Islet of Langerhans (tissue), 1 donor: Measurements from ENCODE around the gene CDH13.

Experiments used
- FAIRE-seq: peaks from one replicate; lab custom pipeline; 2011; peaks lifted over from hg19 to GRCh38; lab: Jason Lieb, UNC

Gene CDH13

DNA sequence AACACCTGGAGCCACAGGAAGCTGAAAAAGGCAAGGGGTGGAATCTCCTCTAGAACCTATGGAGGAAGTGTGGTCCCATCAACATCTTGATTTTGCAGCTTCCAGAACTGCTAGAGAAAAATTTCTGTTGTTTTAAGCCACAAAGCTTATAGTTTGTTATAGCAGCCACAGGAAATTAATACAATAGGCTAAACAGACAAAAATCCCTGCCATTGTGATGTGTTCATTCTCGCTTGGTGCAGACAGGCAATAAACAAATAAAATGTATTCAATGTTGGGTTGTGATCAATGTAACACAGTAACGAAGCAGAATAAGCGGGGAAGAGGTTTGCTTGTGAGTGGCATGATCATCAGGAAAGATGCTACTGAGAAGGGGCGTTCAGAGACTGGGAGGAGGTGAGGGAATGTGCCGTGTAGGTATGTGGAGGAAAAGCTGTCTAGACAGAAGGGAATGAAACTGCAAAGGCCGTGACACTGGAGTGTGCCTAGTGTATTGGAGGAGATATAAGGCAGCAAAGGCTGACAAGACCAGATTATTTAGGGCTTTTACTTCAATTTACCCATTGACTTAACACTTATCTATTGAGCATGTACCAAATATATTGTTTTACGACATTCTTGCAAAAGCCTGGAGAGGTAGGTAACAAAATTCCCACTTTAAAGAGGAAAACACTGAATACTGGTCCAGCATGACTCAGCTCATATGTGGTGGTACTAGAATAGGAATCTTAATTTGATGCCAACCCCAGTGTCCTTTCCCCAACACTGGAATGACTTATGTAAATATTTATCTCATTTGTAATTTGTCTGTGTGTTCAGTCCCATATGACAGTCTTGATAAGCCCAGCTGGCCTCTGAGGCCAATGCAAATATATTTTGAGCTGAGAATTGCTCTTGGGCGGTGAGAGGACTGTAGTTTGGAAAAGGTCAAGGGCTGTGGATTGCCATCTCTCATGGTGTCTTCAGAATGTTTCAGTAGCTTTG, 375.9 kb downstream of the CDH13 start:
- FAIRE-seq = no peak

- FAIRE-seq = no peak
These were observed 378.3 kb downstream of the CDH13 start for GRCh38 chr16:83004868-83005652.

DNA sequence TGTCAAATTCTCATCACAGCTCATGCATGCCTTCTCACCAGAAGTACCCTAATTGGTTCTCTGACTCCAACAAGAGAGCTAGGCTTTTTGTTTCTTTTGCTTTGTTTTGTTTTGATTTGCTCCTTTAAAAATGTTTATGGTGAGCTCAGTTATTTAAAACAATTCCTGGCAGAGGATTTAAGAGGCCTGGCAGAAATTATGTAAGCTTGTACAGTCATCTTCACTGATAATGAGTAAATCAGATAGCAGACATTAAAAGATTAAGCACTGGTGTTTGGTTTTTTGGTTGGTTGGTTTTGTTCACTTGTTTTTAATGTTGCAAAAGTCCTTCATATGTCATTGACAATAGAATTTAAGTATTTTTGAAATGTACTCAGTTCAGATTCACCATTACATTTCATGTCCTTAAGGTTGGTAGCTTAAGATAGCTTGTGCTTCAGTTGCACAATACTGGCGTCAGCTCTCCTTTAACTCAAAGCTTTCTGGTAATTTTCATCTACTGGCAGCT, 378.9 kb downstream of the CDH13 start:
- FAIRE-seq = no peak

DNA sequence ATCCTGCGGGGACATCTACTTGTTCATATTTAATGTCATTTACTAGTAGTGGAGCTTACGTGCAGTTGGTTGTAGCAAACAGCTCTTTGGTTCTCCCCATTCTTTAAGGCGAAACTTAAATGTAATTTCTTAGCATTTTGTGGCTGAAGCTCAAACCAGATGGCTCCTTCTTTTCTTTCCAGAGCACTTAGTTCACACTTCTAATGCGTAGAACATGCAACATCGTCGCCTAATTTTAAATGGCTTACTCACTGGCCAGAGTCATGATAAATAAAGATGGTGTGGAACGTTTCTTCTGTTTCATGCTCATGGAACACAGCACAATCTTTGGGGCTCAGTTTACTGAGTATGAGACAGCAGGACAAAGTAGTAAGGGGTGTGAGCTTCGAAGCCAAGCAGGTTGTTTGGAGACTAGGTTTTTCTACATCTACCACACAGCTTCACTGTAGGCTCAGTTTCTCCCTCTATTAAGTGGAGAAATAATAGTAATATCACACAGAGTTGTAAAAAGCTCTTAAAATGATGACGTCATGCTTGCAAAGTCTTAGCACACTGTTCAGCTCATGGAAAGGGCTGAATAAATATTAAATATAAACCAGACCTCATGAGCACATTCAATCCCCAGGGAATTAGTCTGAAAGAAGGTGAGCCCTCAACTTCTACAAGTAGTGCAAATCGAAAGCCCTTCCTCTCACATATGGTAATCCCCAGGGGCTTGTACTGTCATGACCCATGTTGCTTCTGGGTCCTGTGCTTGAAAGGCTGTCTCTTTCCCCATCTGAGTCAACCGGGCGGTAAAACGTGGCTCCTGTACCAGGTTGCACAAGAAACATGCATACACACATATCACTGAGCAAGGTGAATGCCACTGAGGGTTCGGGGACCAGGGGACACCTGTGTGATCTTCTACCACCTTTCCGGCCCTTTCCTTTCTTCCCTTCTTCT, 384.3 kb downstream of the CDH13 start:
- no peak for FAIRE-seq

- FAIRE-seq = no peak
These were observed 385.2 kb downstream of the CDH13 start for GRCh38 chr16:83011939-83012338.

- no peak for FAIRE-seq
These were observed 386.3 kb downstream of the CDH13 start for GRCh38 chr16:83013071-83013470.

GRCh38 chr16:83019963-83020362, 393.2 kb downstream of the CDH13 start:
- FAIRE-seq = no peak

- FAIRE-seq = no peak
These were observed 394.3 kb downstream of the CDH13 start for GRCh38 chr16:83021045-83021444.

DNA sequence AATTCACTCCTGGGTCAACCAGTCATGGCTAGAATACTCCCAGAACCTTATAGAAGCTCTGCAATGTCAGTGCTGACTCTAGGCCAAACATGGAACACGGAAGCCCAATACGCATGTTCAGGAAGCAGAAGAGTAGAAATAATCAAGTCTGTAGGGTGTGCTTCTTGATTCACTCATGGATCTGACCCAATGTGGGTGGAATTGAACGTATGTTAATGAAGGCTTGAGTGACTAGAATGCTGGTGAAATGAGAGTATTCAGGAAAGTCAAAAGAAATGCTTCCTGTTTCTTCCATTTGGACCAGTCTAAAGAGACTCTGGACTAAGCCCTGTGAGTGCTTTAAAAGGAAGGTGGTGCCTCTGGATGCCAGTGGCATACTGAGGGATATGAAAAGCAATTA, 395.0 kb downstream of the CDH13 start:
- FAIRE-seq = no peak

GRCh38 chr16:83023011-83023410, 396.2 kb downstream of the CDH13 start:
- FAIRE-seq = no peak

DNA sequence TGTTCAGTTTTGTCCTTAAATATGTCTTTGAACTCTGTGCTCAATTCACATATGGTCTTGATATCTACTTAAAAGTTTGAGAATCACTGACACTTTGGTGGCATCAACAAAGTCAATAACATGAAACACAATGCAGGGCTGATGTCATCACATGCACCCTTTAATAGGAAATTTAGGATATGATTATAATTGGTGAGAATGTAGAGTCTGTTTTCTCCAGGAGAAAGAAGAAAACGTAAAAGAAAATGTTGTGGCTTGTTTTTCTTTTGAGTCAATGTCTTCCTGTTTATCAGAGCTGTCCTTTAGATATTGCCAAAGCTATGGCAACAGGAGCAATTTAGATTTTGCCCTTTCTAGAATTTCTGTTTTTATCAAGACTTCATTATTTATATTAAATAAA, 396.9 kb downstream of the CDH13 start:
- no peak for FAIRE-seq

DNA sequence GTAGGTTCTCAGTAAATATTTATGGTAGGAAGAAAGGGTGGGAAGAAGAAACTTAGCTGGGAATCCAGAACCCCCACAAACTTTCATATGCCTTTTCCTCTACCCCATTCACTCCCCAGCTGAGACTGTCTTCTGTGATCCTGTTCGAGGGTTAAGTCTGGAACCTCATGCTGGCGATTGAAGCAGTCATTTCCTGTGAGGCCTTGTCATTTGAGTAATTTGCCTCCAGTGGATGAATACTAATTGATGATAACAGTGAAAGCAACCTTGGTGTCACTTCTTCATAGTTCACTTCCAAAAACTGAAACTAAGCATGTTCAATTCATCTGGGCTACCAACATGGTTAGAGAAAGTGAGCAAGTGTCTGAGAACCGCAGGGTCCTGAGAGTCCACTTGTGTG, 401.2 kb downstream of the CDH13 start:
- FAIRE-seq = no peak

GRCh38 chr16:83029467-83029866, 402.7 kb downstream of the CDH13 start:
- FAIRE-seq = no peak

GRCh38 chr16:83031524-83031923, 404.8 kb downstream of the CDH13 start:
- no peak for FAIRE-seq

- no peak for FAIRE-seq
These were observed 410.3 kb downstream of the CDH13 start for GRCh38 chr16:83037102-83037501.

DNA sequence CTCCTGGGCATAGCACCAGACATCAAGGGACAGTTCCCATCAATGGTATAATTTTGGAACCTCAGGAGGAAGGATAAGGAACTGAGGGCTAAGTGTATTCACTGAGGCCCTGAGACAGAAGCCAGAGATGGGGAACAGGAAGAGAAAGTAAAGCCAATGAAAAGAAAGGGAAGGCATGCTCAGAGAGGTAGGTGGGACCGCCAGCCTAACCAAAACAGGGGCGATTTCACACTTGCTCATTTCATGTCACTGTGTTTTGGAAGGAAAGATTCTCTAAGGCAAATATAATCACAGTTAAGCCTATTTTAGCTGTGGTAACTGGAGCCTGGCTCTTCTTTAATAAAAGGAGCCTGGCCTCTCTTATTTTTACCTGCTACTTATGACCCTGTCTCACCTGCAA, 411.1 kb downstream of the CDH13 start:
- no peak for FAIRE-seq

GRCh38 chr16:83040174-83040573, 413.4 kb downstream of the CDH13 start:
- no peak for FAIRE-seq

DNA sequence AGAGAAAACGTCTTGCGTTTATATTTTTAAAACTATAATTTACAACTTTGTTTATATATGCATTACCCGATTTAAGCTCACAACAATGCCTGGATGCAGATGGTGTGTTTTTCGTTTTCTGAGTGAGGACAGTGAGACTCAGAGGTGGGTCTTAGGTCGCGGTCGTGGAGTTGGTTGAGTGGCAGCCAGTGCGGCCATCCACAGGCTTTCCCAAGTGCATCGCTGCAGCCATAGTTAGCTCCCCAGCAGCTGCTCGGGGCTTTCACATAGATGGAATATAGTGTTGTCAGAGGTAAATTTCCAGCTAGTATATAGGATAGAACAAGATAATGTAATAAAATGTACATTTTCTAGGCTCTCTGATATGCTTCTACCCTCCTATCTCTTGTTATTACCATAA, 417.8 kb downstream of the CDH13 start:
- no peak for FAIRE-seq

DNA sequence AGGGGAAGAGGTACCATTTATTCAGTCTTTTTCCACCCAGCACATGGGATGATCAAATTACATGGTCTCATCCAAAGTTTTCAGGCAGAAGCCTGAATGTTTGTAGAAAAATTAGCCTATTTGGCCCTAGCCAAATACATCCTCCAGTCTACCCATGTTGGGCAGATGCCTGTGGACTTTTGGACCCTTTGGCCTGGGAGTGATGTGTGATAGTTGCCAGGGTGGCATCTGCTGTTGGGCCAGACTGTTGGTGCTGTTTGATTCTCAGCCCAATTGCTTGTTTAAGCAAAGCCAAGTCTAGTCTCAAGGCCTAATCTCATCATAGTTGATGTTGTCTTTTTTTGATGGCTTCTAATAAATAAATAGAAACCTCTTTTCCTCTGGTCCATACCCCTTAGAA, 419.0 kb downstream of the CDH13 start:
- no peak for FAIRE-seq

DNA sequence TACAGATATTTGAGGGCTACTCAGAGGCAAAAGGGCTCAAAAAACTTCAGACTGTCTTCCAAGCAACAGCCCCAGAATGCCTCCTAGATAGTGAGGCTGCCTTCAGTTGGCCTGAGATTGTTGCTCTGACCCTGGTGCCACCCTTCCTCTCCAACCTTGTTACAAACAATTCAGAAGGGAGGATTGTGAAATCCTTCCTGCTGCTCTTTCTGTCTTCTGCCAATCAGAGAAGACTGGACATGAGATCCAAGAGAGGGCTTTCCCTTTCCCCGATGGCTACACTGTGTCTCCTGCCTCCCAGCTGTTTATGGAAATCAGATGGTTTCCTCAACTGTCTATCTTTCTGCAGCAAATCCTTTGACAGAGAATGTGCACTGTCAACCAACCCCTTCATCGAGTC, 419.9 kb downstream of the CDH13 start:
- FAIRE-seq = no peak

DNA sequence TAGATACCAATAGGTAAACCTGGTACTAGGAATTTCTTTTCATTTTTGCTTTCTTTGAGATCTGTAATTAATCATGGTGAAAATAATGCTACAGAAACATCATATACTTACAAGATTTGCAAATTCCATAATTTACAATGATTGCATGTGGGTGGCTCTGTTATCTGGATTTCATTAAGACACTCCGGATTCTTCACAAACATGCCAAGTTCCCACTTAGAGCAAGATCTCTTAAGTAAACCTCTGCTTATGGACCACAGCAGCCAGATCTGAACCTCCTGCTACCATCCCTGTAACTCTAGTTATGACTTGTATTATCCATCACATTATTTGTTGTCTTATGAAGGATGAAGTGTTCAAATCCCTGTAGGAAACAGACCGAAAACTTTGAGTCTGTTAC, 424.7 kb downstream of the CDH13 start:
- FAIRE-seq = no peak

DNA sequence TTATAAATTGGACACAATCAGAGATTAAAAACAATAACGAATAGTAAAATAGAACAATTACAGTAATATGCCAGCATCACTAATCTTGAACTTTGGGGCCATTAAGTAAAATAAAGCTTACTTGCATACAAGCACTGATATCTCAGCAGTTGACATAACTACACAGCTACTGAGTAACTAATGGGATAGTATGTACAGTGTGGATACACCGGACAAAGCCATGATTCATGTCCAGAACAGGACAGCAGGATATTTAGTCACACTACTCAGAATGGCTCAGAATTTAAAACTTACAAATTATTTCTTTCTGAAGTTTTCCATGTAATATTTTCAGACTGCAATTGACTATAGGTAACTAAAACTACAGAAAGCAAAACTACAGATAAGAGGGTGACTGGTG, 427.5 kb downstream of the CDH13 start:
- no peak for FAIRE-seq
